HG03521 (cell line): ENCODE results near the gene ARL10.
"Not testable (repeated sequence)": the region's sequence is repeated elsewhere in the genome, so short reads cannot be mapped to it uniquely, and the experiment has no call there.

ENCODE experiments used
- ATAC-seq: cut with Tn5 transposase; IDR thresholded peaks from one replicate; pipeline ENCODE4 v1.9.1; 2021; ENCODE audit warnings: mild to moderate bottlenecking, moderate library complexity; ENCODE audit not compliant: unreplicated experiment

ARL10 gene

DNA sequence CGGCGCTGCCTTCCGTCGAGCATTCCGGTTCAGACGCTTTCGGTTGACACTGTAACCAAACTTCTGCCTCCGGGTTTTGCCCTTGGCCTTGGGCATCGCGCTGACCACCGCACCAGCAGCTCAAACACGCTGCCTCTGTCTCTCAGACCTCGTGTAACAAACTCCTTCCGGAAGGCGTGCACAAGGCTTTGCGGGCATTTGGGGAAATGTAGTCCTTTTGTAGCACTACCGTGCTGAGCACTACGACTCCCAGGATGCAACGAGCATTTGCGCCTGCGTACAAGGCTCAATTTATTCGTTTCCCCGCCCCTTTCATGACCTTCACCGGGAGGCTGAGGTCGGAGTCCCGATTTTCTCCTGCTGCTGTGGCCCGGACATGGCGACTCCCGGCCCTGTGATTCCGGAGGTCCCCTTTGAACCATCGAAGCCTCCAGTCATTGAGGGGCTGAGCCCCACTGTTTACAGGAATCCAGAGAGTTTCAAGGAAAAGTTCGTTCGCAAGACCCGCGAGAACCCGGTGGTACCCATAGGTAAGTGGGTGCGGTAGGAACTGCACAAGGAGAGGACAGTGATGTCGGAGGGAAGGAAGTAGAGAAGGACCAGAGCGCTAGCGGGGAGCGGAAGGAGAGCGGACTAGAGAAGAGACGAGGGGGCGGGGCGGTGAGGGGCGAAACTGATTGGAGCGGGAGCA, 23.3 kb downstream of the ARL10 start, which contains the start of the genes HIGD2A and NOP16:
HIGD2A (plus strand) TSS at position 308 of the 691 bp plus-strand sequence; CDS start at position 377, 69 bp downstream.
NOP16 (minus strand) TSS at position 155 of the 691 bp plus-strand sequence; CDS start at position 96, 59 bp downstream.
- ATAC-seq: peak; percentile 85

DNA sequence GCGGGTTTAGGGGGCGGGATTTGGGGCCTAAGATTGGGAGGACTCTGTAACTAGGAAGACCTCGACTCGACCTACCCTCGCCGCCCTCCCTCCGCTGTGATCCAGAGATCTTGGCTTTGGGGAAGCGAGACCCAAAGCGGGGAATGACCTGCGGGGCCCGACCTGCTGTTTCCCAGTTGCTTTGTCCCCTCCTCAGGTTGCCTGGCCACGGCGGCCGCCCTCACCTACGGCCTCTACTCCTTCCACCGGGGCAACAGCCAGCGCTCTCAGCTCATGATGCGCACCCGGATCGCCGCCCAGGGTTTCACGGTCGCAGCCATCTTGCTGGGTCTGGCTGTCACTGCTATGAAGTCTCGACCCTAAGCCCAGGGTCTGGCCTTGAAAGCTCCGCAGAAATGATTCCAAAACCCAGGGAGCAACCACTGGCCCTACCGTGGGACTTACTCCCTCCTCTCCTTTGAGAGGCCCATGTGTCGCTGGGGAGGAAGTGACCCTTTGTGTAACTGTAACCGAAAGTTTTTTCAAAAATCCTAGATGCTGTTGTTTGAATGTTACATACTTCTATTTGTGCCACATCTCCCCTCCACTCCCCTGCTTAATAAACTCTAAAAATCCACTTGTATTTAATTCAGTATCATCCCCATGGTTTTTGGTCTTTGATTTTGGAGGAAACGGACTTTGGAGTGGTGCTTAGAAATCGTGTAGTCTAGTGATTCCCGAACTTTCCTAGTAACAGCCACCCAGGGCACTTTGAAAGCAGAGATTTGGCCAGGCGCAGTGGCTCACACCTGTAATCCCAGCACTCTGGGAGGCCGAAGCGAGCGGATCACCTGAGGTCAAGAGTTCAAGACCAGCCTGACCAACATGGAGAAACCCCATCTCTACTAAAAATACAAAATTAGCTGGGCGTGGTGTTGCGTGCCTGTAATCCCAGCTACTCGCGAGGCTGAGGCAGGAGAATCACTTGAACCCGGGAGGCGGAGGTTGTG, 24.1 kb downstream of the ARL10 start:
- ATAC-seq: peak; percentile 23

DNA sequence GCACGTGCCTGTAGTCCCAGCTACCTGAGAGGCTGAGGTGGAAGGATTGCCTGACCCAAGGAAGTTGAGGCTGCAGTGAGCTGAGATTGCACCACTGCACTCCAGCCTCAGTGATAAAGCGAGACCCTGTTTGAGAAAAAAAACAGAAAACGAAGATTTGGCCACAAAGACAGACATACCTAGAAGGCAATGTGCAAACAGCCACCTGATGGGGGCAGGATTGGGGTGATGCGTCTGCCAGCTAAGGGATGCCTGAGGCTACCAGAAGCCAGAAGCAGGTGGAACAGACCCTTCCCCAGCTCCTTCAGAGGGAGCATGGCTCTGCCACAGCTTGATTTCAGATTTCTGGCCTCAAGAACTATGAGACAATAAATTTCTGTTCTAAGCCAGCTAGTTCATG, 26.2 kb downstream of the ARL10 start:
- ATAC-seq: no peak

DNA sequence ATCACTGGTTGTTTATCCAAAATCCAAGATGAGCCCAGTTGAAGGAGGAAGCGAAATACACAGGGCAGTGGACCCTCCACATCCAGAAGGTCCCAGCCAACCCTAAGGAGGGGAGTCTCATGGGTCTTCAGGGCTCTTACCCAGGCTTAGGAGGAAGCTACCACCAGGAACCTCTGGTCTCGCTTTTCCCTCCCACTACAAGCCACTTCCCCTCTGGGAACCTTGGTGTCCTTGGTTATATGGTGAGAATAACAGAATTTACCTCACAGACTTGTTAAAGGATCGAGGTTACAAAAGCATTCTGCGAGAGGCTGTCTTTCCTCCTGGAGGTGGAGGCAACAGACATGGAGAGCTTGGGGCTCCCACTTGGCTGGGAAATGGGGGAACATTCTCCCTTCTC, 26.7 kb downstream of the ARL10 start:
- no peak for ATAC-seq

DNA sequence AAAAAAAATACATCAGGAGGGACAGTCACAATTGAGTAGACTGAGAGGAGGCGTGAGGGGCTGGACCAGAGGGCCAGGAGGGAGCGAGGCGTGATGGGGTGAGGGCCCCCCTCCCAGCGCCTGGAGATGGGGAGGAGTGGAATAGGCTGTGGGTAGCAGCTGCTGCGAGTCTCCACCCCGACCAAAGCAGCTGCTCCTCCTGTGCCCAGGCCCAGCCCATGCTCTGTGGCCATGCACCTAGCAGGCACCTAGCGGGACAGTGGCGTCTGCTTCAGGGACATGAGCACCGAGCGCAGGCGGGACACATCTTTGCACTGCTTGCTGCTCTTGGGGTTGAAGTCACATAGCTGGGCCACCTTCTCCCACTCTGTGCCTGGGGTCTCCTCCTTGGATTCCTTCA, 27.2 kb downstream of the ARL10 start:
- no peak for ATAC-seq

DNA sequence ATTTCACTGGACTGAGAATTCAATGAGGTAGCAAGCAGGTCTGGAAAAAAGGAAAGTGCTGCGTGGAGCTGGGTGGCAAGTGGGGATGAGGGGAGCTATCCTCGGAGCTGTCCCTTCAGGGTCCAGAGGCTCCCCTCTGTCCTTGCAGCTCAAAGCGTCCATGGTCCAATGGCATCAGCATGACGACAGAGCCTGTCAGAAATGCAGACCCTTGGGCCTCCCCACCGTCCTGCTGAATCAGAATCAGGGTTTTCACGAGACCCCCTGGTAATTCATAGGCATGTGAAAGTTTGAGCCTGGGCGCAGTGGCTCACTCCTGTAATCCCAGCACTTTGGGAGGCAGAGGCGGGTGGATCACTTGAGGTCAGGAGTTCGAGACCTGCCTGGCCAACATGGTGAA, 28.8 kb downstream of the ARL10 start:
- ATAC-seq: no peak

DNA sequence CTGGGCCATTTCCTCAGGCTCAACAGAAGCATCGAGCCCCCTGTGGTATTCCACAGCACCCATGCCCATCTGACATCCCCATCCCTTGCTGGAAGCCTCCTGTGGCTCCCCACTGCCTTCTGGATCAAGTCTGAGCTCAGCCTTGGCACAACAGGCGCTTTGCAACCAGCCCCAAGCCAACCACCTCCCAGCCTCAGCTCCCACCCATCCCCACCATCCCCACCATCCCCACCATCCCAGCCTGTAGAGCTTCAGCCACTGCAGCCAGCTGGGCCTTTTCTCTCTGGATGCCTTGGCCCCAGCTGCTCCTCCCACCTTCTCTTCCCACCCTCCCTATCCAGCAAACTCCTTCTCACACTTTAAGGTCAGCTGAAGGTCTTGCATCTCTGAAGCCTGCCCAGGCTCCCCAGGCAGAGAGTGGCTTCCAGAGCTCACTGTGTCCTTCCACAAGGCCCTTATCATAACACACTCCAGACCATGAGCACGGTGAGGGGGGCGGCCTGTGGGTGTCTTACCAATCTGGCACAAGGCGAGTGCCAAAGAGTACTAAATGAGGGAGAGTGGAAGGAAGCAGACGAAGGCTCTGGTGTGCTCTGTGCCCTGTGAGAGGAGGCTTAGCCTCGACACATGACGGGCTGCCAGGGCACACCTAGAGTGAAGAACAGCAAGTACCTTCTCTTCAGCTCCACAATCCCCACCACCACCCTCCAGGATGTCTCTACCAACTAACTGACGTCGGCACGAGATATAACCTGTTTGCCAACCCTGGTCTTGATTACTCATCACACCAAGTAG, 29.8 kb downstream of the ARL10 start:
- no peak for ATAC-seq

DNA sequence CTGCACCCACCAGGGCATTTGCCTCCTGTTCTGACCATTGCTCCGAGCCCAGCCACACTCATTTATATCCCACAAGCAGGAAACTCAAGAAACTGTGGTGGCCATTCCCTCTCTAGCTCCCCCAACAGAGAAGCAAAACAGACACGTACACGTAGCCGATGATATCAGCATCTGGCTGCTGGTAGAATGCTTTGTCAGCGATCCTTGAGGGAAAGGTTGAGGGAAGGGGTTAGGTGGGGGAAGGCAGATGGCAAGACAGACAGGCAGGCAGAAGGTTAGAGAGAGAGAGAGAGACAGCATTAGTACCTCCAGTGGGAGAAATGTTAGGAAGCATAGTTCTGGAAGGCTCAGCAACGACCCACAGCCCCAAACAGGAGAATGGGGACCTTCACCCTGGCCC, 31.0 kb downstream of the ARL10 start:
- no peak for ATAC-seq

DNA sequence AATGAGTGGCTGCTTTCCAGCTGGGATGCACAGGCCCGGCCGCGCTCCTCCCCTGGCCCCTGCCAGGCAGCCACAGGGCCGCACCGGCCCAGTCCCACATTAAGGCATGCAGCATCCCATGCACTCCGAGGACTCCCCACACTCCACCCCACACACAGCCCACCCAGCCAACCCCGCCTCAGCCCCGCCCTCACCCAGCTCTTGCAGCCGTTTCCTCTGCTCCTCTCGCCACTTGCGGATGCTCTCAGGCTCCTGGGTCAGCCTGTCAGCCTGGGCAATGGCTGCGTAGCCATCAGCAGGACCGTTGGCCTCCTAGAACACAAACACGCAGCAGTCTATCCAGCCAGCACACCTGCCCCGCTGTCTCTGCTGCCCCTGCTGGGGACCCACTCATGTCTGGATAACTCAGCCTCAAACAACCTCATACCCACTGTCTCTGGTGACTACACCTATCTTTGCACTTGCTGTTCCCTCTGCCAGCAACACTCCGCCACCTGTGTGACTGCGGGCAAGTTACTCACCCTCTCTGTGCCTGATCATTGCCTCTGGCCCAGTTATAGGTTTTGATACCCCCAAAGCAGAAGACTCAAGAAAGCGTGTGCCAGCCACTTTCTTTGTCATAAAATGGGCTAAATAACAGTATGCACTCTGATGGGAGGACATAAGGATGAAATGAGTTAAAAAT, 32.6 kb downstream of the ARL10 start:
- ATAC-seq: no peak

DNA sequence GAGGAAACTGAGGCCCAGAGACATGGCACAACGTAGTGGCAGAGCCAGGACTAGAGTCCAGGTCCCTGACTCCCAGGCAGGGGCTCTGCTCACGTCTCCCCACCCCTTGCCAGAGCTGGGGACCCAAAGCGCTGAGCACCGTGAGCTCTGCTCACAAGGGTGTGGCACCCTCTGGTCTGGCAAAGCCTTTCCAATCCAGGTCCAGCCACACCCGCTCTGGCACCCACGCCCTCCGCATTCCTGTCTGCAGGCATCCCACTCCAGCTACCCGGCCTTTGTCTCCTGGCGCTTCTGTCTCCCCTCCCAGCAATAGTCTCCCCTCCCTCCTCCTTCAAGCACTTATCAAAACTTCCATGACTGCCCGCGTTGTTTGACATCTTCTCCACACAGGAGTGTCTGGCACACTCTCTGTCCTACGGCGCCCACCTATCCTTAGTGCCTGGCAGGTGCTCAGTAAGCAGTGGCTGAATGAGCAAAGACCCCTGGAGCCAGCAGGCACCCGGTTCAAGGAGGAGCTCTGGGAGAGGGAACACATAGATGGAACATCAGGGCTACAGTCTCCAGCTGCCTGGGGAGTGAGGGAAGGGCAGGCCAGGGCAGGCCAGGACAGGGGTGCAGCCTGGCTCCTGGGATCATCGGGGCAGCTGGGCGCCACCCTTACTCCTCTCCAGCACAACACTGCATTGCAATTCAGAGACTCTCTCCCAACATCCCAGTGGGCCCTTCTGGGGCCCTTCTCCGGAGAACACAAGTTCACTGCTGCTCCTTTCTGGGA, 35.3 kb downstream of the ARL10 start:
- ATAC-seq: no peak

DNA sequence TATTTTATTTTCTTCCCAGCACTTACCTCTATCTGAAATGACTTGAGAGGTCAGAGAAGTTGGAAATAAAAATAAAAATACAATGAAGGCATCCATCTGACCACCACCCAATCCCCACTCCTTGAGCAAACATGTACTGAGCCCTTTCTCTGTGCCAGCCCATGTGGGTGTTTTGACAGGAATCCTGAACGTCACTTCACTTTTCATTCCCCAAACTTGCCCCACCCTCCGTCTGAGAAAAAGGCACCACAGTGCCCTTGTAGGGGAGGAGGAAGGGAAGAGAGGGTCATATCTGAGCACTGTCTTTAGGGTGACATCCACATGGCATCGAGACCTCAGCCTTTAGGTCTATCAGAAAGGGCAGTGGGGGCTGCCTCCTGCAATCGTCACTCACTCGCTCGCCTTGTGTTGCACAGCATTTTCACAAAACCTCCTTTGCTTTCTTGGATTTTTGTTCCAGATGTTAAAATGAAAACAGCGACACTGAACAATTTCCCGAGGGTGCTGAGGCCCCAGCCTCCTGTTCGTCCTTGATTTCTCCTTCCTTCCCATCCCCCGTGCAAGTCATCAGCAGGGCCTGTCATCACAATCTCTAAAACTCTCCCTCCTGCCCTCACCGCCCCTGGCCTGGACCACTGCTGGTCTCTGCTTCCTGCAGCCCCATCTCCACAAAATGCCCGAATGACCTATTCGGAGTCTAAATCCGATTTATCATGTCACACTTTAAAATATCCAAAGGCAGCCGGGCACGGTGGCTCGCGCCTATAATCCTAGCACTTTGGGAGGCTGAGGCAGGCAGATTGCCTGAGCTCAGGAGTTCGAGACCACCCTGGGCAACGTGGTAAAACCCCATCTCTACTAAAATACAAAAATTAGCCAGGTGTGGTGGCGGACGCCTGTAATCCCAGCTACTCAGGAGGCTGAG, 36.3 kb downstream of the ARL10 start:
- ATAC-seq: no peak

DNA sequence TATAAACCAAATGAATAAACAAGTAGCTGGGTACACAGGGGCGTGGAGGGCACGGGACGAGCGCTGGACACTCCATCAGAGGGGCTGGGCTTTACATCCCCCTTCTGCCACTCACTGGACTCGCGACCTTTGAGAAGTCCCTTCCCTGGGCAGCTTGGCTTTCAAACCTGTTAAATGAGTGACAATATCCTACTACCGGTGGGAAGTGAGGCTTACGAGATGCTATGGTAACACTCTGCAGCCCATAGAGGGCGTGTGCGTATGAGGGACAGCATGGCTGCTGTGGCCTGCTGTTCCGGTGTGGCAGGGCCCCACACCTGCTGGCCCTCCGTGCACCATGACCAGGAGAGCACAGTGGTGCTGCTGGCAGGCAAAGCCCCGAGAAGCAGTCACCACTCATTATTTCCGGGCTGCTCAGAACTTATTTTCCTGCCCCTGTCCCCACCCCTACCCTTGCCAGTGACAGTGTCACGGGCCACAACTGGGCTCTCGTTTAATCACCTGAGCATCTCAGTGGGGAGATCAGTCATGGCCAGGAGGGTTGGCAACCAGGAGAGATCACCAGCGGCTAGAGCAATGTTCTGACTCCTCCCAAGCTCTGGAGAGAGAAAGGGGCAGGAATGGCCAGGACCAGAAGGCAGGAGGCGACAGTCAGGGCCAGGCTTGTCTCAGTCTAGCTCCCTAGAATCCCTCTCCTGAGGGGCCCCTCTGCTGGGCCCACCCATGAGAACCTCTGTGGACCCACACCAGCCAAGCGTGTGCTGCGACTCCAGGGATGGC, 40.6 kb downstream of the ARL10 start:
- ATAC-seq: no peak

DNA sequence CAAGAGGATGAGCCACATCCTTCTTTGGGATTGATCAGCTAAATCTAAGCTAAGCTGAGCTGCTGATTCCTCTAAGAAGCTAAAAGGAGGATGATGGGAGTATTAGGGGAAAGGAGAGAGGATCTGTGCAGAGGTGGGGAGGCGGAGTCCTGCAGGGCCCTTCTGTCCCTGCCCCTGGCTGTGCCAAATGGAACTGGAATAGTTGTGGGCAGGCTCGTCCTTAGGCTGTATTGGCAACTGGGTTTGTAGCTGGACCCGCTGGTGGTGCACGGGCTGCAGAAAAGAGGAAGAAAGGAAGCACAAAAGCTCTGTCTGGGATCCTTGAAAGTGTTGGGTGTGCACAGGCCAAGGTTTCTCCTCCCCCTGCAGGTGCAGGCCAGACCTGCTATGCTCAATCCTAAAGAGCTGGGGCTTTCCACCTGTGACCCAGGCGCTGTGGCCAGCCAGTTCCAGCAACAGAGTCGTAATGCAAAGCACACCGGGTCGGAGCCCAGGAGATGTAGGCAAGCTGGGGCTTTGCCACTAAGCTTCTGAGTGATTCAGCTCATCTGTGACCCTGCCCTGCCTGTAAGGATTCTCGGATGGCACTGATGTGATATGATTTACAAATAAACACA, 41.3 kb downstream of the ARL10 start:
- no peak for ATAC-seq

DNA sequence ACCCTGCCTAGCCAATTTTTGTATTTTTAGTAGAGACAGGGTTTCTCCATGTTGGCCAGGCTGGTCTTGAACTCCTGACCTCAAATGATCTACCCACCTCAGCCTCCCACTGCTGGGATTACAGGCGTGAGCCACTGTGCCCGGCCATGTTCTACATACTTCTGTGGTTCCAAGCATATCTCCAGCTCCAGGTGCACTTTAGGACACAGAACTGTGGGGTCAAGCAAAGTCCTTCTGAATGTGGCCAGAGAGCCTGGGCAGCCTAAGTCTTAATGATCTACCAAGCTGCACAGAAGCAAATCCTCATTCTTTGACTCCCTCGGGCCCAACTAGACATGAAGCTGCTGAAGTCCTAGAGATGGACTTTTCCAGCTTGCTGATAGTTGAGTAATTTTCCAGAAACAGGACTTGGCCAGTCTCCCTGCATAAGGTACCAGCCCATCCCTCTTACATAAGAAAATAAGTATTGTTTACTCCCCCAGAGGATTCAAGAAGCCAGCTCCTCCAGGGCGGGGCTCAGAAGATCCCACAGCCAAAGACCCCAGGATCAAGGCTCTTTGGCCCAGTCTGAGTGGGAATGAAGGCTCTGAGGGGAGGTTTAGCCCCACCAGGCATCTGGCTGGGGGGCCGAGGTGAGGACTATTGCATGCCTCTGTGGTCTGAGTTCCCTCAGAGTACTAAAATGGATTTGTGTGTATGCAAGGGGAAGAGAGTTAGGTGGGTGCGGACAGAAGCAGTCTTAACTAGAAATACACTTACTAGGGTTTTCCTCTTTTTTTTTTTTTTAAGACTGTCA, 42.4 kb downstream of the ARL10 start:
- no peak for ATAC-seq

DNA sequence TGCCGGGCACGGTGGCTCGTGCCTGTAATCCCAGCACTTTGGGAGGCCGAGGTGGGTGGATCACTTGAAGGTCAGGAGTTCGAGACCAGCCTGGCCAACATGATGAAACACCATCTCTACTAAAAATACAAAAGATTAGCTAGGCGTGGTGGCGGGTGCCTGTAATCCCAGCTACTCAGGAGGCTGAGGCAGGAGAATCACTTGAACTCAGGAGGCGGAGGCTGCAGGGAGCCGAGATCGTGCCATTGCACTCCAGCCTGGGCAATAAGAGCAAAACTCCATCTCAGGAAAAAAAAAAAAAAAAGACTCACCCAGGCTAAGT, 42.9 kb downstream of the ARL10 start:
- ATAC-seq: not testable (repeated sequence)

DNA sequence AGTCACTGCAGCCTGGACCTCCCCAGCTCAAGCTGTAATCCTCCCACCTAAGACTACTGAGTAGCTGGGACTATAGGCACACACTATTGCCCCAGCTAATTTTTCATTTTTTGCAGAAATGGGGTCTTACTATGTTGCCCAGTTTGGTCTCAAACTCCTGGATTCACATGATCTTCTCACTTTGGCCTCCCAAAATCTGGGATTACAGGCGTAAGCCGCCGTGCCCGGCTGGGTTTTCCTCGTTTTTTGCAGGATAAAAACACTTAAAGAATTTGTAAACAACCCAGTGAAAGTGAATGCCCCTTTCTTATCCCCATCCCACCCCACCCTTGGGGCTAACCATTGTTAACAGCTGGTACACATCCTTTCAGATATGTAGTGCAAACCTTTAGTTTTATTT, 43.3 kb downstream of the ARL10 start:
- no peak for ATAC-seq

DNA sequence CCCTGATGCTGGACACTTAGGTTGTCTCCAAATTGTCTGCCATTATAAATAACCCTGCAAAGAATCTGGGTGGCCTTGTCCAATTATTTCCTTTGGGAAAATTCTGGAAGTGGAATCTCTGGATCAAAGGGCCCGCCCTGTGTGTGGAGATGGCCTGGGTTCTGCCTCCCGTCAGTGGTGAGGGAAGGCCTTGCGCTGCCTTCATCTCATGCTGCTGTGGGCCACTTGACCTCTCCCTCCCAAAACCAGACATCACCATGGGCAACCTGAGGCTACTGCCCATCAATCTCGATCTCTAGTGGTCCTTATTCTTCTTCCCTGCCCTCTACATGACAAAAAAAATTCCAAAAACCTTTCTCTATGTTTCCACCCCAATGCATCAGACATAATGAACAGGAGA, 44.5 kb downstream of the ARL10 start:
- no peak for ATAC-seq
